ENCODE results near the gene SMC2.

- TF ChIP-seq CTCF (IDR thresholded peaks at IDR 0.05; ENCODE audit: extremely low read depth in 1 of 2, insufficient read depth in 1 of 2, low read depth in 1 of 2, low read length in 2 of 2): no peak
- TF ChIP-seq POLR2AphosphoS5 (IDR thresholded peaks at IDR 0.05; ENCODE audit: insufficient read depth, low read depth, low read length): no peak
- TF ChIP-seq JUN (IDR thresholded peaks at IDR 0.05; ENCODE audit: borderline replicate concordance, insufficient read depth, insufficient read length, low read depth): no peak
- TF ChIP-seq POLR2A (IDR thresholded peaks at IDR 0.05; ENCODE audit: low read depth, low read length): no peak
- no peak for TF ChIP-seq EZH2 (IDR thresholded peaks at IDR 0.05; ENCODE audit: borderline replicate concordance, low read depth, low read length, severe bottlenecking)
- no peak for TF ChIP-seq GATA2 (IDR thresholded peaks at IDR 0.05; ENCODE audit: insufficient read depth, insufficient read length, low read depth, low read length)
- no peak for TF ChIP-seq MYC (IDR thresholded peaks at IDR 0.05; ENCODE audit: low read depth, low read length)
Measured at GRCh38 chr9:104082168-104082567, 11.9 kb upstream of the SMC2 start.

Measured in endothelial cell of umbilical vein (primary cell).